SU-DHL-6 (cell line): ENCODE measurements around the gene PSD.

ENCODE experiments used
- H2AFZ ChIP-seq: fragments of 200-600 bp; sonication (generic); 2 replicates; pipeline ENCODE4 v1.6.1; 2014; ENCODE audit warnings: low read depth, mild to moderate bottlenecking, moderate library complexity, mixed read lengths, antibody characterized with exemption, low read length; ENCODE audit not compliant: severe bottlenecking
- H3F3A ChIP-seq: fragments of 200-600 bp; shearing (Covaris generic); 2 replicates; pipeline ENCODE4 v1.6.0; 2016; ENCODE audit warnings: antibody characterized with exemption, mild to moderate bottlenecking; ENCODE audit not compliant: insufficient read depth
- H3K27ac ChIP-seq: fragments of 200-600 bp; sonication (generic); 2 replicates; pipeline ENCODE4 v1.5.1; 2016; ENCODE audit warnings: low read depth, mild to moderate bottlenecking, low read length, moderate library complexity, mixed read lengths
- H3K27me3 ChIP-seq: fragments of 200-600 bp; sonication (generic), shearing (Covaris generic); 2 replicates; pipeline ENCODE4 v1.6.0; 2014; ENCODE audit warnings: mild to moderate bottlenecking, low read length
- H3K36me3 ChIP-seq: fragments of 200-600 bp; sonication (generic); 2 replicates; pipeline ENCODE4 v1.6.1; 2014; ENCODE audit warnings: mild to moderate bottlenecking, low read length, mixed read lengths
- H3K4me2 ChIP-seq: fragments of 300-600, 200-600 bp; shearing (Covaris generic), sonication (generic); 2 replicates; pipeline ENCODE4 v1.6.0; 2014; ENCODE audit warnings: low read length, low read depth, mild to moderate bottlenecking; ENCODE audit not compliant: poor library complexity, severe bottlenecking
- H3K4me3 ChIP-seq: fragments of 200-600 bp; sonication (generic); 2 replicates; pipeline ENCODE4 v1.5.1; 2014; ENCODE audit warnings: antibody characterized with exemption, low read length, mild to moderate bottlenecking, mixed read lengths; ENCODE audit not compliant: insufficient read depth, poor library complexity, severe bottlenecking
- H3K79me2 ChIP-seq: fragments of 200-600 bp; sonication (generic); 2 replicates; pipeline ENCODE4 v1.6.1; 2014; ENCODE audit warnings: mild to moderate bottlenecking, low read length, moderate library complexity; ENCODE audit not compliant: insufficient read depth
- H3K9ac ChIP-seq: fragments of 200-600 bp; sonication (generic); 2 replicates; pipeline ENCODE4 v1.7.0; 2014; ENCODE audit warnings: mild to moderate bottlenecking, low read length
- H3K9me2 ChIP-seq: fragments of 200-600 bp; sonication (generic); replicated peaks from 2 replicates; pipeline ENCODE4 v1.6.1; 2014; ENCODE audit warnings: low read length; ENCODE audit not compliant: insufficient read depth
- H3K9me3 ChIP-seq: fragments of 200-600 bp; sonication (generic); 2 replicates; pipeline ENCODE4 v1.6.1; 2014; ENCODE audit warnings: low read length, mixed read lengths; ENCODE audit not compliant: insufficient read depth
- H4K20me1 ChIP-seq: fragments of 200-600 bp; sonication (generic); 2 replicates; pipeline ENCODE4 v1.6.1; 2014; ENCODE audit warnings: low read depth, mild to moderate bottlenecking, antibody characterized with exemption, low read length, moderate library complexity, mixed read lengths
- EZH2phosphoT487 ChIP-seq: fragments of 200-600 bp; sonication (generic), shearing (Covaris generic); conservative IDR thresholded peaks from 2 replicates; pipeline ENCODE4 v1.6.1; 2018; ENCODE audit warnings: mild to moderate bottlenecking, antibody characterized with exemption, low read length, moderate library complexity, mixed read lengths
- TF ChIP-seq, protein P1 (sequence below): fragments of 200-600 bp; sonication (generic); IDR thresholded peaks from one replicate; pipeline ENCODE4 v1.5.1; 2017; ENCODE audit warnings: antibody characterized with exemption, mild to moderate bottlenecking, low read length, moderate library complexity; ENCODE audit not compliant: insufficient read depth, poor library complexity, severe bottlenecking

PSD gene

DNA sequence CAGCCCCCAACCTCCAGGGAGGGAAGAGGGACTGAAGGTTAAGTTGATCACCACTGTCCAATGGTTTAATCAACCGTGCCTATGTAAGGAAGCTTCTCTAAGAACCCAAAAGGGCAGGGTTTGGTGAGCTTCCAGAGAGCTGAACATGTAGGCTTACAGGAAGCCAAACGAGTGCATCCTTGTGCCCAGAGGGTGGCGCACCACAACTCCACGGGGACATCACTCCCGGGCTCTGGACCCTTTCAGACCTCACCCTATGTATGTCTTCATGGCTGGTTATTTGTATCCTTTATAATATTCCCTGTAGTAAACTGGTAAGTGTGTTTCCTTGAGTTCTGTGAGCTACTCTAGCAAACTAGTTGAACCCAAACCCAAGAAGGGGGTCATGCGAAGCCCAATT lies 34.5 kb downstream of the PSD start:
- Histone ChIP-seq H3K27me3 (no peaks in the 10 kb centered on the region), H3K36me3 (no peaks in the 10 kb centered on the region), H3K27ac (no peak overlapping the region), H3K4me3 (no peak overlapping the region), H3K79me2 (no peaks in the 10 kb centered on the region), H2AFZ (no peak overlapping the region), H3K9me3 (no peaks in the 10 kb centered on the region), H4K20me1 (no peaks in the 10 kb centered on the region), H3K4me2 (no peak overlapping the region), H3K9me2 (no peaks in the 10 kb centered on the region), H3K9ac (no peak overlapping the region), H3F3A (no peaks in the 10 kb centered on the region)
- TF ChIP-seq, protein P1, sequence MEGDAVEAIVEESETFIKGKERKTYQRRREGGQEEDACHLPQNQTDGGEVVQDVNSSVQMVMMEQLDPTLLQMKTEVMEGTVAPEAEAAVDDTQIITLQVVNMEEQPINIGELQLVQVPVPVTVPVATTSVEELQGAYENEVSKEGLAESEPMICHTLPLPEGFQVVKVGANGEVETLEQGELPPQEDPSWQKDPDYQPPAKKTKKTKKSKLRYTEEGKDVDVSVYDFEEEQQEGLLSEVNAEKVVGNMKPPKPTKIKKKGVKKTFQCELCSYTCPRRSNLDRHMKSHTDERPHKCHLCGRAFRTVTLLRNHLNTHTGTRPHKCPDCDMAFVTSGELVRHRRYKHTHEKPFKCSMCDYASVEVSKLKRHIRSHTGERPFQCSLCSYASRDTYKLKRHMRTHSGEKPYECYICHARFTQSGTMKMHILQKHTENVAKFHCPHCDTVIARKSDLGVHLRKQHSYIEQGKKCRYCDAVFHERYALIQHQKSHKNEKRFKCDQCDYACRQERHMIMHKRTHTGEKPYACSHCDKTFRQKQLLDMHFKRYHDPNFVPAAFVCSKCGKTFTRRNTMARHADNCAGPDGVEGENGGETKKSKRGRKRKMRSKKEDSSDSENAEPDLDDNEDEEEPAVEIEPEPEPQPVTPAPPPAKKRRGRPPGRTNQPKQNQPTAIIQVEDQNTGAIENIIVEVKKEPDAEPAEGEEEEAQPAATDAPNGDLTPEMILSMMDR: no peak
- no peak for TF ChIP-seq EZH2phosphoT487

DNA sequence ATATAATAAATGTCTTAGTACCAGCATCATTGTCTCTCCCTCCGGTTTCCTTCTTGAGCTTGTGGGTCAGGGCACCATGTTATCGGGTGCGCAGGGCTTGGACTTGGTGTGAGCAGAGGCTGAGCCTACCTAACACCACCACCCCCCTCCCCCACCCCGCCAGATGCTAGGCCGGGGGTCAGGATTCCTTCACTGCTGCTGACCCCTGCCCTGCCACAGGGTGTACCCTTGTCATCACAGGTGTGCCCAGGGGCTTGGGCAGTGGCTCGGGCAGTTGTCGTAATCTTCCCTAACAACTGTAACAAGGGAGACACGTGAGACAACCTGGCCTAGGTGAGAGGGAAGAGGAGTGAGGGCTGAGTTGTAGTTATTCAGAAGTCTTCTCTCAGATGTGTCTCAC lies 35.7 kb downstream of the PSD start:
- H3K9me3 ChIP-seq: no peaks in the 10 kb centered on the region
- no peaks in the 10 kb centered on the region for H3F3A ChIP-seq
- no peak overlapping the region for H3K4me2 ChIP-seq
- H4K20me1 ChIP-seq: no peaks in the 10 kb centered on the region
- no peak overlapping the region for H3K9ac ChIP-seq
- H3K36me3 ChIP-seq: no peaks in the 10 kb centered on the region
- no peaks in the 10 kb centered on the region for H3K9me2 ChIP-seq
- TF ChIP-seq, protein P1: no peak
- TF ChIP-seq EZH2phosphoT487: no peak
- H3K27ac ChIP-seq: no peak overlapping the region
- H2AFZ ChIP-seq: no peak overlapping the region
- no peaks in the 10 kb centered on the region for H3K79me2 ChIP-seq
- H3K27me3 ChIP-seq: no peaks in the 10 kb centered on the region
- H3K4me3 ChIP-seq: no peak overlapping the region

DNA sequence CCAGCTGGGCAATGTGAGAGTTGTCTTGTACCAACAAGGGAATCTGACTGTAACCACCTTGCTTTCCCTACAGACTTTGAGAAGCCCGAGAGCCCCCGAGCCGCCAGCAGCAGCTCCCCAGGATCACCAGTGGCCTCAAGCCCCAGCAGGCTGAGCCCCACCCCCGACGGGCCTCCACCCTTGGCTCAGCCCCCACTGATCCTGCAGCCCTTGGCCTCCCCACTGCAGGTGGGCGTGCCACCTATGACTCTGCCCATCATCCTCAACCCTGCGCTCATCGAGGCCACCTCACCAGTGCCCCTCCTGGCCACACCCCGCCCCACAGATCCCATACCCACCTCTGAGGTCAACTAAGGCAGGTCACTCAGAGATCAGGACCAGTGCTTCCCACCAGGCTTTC lies 36.6 kb downstream of the PSD start:
- no peak overlapping the region for H3K27ac ChIP-seq
- TF ChIP-seq, protein P1: no peak
- TF ChIP-seq EZH2phosphoT487: no peak
- H3K9me3 ChIP-seq: no peaks in the 10 kb centered on the region
- no peak overlapping the region for H3K9ac ChIP-seq
- H3K27me3 ChIP-seq: no peaks in the 10 kb centered on the region
- no peaks in the 10 kb centered on the region for H3K9me2 ChIP-seq
- H3K4me3 ChIP-seq: no peak overlapping the region
- H3K79me2 ChIP-seq: no peaks in the 10 kb centered on the region
- no peak overlapping the region for H2AFZ ChIP-seq
- H3K4me2 ChIP-seq: no peak overlapping the region
- H4K20me1 ChIP-seq: no peaks in the 10 kb centered on the region
- H3F3A ChIP-seq: no peaks in the 10 kb centered on the region
- H3K36me3 ChIP-seq: no peaks in the 10 kb centered on the region; the same call in 1 of the 2 replicates
